ENCODE results near the gene ADAM17.

DNA sequence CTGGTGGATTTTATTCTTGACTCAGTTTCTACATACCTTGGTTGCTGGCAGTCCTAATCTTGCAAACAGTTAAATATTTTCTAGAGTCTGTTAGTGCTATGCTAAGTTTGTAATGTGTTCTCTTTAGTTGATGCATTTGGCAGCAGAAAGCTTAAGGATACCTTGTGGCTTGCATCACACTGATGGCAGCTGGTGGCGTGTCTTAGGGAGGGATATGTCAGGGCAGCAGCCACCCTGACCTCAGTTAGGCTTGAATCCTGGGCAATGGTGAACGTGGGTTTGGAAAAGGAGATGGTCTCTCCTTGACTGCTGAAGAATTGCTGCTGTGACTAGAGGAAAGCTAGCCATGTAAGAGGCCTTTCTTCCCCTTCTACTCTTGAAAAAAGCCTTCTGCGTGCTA lies 77.1 kb downstream of the ADAM17 start:
- TF ChIP-seq, protein P1, sequence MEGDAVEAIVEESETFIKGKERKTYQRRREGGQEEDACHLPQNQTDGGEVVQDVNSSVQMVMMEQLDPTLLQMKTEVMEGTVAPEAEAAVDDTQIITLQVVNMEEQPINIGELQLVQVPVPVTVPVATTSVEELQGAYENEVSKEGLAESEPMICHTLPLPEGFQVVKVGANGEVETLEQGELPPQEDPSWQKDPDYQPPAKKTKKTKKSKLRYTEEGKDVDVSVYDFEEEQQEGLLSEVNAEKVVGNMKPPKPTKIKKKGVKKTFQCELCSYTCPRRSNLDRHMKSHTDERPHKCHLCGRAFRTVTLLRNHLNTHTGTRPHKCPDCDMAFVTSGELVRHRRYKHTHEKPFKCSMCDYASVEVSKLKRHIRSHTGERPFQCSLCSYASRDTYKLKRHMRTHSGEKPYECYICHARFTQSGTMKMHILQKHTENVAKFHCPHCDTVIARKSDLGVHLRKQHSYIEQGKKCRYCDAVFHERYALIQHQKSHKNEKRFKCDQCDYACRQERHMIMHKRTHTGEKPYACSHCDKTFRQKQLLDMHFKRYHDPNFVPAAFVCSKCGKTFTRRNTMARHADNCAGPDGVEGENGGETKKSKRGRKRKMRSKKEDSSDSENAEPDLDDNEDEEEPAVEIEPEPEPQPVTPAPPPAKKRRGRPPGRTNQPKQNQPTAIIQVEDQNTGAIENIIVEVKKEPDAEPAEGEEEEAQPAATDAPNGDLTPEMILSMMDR (IDR thresholded peaks at IDR 0.05), result no peak
- TF ChIP-seq ZFX (IDR thresholded peaks at IDR 0.05; ENCODE audit: borderline replicate concordance), result no peak
